ENCODE measurements around the gene BRD9.

BRD9 gene

DNA sequence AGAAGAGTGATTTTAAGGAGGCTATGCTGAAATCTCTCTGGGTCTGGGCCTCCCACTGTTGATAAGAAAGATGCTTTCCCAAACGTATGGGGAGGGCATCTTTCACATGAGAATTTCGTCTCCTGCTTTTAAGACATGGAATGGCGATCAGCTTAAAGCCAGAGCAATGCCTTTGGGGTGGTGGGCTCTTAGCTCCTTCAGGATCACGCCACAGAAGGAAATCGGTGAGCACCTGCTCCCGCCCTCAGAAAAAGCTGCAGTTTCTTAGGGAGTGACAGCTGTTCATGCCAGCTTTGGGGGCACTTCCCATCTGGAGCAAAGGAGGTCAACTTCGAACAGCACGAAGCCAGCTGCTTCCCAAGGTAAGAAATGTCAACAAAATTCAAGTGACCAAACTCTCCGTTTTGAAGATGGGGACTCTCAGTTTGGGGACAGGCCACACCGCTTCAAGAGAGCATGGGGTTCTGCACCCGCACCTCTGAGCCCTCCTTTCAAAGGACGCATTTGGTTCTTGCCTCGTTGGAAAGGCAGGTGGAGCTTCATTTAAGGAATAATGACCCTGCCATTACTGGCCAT is 39.1 kb upstream of the BRD9 start:
- no peak for TF ChIP-seq TAF1 (IDR thresholded peaks at IDR 0.05; ENCODE audit: borderline replicate concordance, insufficient read depth, low read length)
- no peak for TF ChIP-seq FOXP2 (optimal IDR thresholded peaks at IDR 0.05; ENCODE audit: borderline replicate concordance, extremely low read depth, extremely low read length, insufficient read depth)
- TF ChIP-seq SIN3A (IDR thresholded peaks at IDR 0.05; ENCODE audit: borderline replicate concordance, insufficient read depth, low read length): no peak
- TF ChIP-seq, protein P1, sequence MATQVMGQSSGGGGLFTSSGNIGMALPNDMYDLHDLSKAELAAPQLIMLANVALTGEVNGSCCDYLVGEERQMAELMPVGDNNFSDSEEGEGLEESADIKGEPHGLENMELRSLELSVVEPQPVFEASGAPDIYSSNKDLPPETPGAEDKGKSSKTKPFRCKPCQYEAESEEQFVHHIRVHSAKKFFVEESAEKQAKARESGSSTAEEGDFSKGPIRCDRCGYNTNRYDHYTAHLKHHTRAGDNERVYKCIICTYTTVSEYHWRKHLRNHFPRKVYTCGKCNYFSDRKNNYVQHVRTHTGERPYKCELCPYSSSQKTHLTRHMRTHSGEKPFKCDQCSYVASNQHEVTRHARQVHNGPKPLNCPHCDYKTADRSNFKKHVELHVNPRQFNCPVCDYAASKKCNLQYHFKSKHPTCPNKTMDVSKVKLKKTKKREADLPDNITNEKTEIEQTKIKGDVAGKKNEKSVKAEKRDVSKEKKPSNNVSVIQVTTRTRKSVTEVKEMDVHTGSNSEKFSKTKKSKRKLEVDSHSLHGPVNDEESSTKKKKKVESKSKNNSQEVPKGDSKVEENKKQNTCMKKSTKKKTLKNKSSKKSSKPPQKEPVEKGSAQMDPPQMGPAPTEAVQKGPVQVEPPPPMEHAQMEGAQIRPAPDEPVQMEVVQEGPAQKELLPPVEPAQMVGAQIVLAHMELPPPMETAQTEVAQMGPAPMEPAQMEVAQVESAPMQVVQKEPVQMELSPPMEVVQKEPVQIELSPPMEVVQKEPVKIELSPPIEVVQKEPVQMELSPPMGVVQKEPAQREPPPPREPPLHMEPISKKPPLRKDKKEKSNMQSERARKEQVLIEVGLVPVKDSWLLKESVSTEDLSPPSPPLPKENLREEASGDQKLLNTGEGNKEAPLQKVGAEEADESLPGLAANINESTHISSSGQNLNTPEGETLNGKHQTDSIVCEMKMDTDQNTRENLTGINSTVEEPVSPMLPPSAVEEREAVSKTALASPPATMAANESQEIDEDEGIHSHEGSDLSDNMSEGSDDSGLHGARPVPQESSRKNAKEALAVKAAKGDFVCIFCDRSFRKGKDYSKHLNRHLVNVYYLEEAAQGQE (IDR thresholded peaks at IDR 0.05; ENCODE audit: insufficient read depth in 1 of 2, low read depth in 2 of 2, low read length in 2 of 2): no peak
- no peak for TF ChIP-seq POLR2AphosphoS5 (IDR thresholded peaks at IDR 0.05; ENCODE audit: low read depth, low read length)

DNA sequence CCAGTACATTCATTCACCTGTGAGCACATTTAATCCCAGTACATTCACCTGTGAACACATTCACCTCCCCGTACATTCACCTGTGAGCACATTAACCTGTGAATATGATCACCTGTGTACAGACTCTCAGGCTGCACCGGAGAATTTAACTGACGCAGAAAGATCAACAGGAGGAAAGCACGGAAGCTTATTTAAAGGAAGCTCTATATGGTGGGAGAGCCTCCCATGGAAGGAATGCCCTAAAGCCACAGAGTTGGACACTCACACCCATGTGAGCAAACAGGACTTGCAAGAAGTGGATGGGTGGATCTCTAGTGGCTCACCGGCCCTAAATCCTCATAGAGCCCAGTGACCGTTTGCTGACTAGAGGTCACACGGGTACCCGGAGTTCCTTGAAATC is 38.3 kb upstream of the BRD9 start:
- TF ChIP-seq POLR2AphosphoS5 (IDR thresholded peaks at IDR 0.05; ENCODE audit: low read depth, low read length) (no peak), FOXP2 (optimal IDR thresholded peaks at IDR 0.05; ENCODE audit: borderline replicate concordance, extremely low read depth, extremely low read length, insufficient read depth) (no peak), TAF1 (IDR thresholded peaks at IDR 0.05; ENCODE audit: borderline replicate concordance, insufficient read depth, low read length) (no peak), SIN3A (IDR thresholded peaks at IDR 0.05; ENCODE audit: borderline replicate concordance, insufficient read depth, low read length) (no peak)
- TF ChIP-seq, protein P1 (IDR thresholded peaks at IDR 0.05; ENCODE audit: insufficient read depth in 1 of 2, low read depth in 2 of 2, low read length in 2 of 2): no peak

DNA sequence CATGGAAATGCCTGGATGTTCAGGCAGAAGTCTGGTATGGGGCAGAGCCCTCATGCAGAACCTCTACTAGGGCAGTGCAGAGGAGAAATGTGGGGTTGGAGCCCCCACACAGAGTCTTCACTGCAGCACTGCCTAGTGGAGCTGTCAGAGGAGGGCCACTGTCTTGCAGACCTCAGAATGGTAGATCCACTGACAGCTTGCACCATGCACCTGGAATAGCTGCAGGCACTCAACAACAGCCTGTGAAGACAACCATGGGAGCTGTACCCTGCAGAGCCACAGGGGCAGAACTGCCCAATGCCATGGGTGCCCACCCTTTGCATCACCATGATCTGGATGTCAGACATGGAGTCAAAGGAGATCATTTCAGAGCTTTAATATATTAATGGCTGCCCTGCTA is 37.0 kb upstream of the BRD9 start:
- TF ChIP-seq SIN3A (IDR thresholded peaks at IDR 0.05; ENCODE audit: borderline replicate concordance, insufficient read depth, low read length) (no peak), FOXP2 (optimal IDR thresholded peaks at IDR 0.05; ENCODE audit: borderline replicate concordance, extremely low read depth, extremely low read length, insufficient read depth) (no peak), TAF1 (IDR thresholded peaks at IDR 0.05; ENCODE audit: borderline replicate concordance, insufficient read depth, low read length) (no peak), POLR2AphosphoS5 (IDR thresholded peaks at IDR 0.05; ENCODE audit: low read depth, low read length) (no peak)
- TF ChIP-seq, protein P1 (IDR thresholded peaks at IDR 0.05; ENCODE audit: insufficient read depth in 1 of 2, low read depth in 2 of 2, low read length in 2 of 2): no peak

DNA sequence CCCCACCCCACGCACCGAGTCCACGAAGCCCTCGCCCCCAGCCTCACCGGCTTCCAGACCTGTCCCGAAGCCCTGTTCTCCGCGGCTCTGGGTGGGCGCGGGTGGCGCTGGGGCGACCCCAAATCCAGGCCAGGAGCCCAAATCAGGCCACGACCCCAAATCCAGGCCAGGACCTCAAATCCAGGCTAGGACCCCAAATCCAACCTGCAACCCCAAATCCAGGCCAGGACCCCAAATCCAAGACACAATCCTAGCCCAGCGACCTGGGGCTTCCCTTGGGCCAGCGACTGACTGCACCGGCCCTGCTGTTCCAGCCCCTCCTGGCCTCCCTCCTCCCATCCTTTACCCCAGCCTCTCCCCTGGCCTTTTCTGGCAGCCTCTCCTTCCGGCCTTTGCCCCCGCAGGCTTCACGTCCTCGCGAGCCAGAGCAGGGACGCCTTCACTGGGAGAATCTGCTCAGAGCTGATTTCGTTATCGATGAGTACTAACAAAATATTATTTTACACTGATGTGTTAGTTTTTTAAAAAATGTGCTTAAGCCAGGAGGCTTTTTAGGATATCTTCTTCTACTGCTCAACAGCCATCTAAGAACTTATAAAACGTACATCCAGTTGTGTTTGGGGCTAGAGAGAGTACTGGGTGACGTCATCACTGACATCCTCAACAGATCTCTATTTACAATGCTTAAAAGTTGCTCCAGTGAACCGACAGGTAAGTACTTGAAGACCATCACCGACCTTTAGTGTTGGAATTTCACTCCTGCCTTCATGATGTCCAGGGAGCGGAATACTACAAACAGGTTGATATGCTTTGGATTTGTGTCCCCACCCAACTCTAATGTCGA is 34.8 kb upstream of the BRD9 start:
- TF ChIP-seq POLR2AphosphoS5 (IDR thresholded peaks at IDR 0.05; ENCODE audit: low read depth, low read length) (no peak), SIN3A (IDR thresholded peaks at IDR 0.05; ENCODE audit: borderline replicate concordance, insufficient read depth, low read length) (no peak), TAF1 (IDR thresholded peaks at IDR 0.05; ENCODE audit: borderline replicate concordance, insufficient read depth, low read length) (no peak), FOXP2 (optimal IDR thresholded peaks at IDR 0.05; ENCODE audit: borderline replicate concordance, extremely low read depth, extremely low read length, insufficient read depth) (no peak)
- TF ChIP-seq, protein P1 (IDR thresholded peaks at IDR 0.05; ENCODE audit: insufficient read depth in 1 of 2, low read depth in 2 of 2, low read length in 2 of 2): no peak

All from PFSK-1 (cell line).